GDM1 (cell line): ENCODE results near the gene LAMA2.

Experiments used
- DNase-seq: peaks from one replicate; lab custom pipeline; 2025; lab: John Stamatoyannopoulos, UW

LAMA2 gene

GRCh38 chr6:129360682-129360955 lies 477.7 kb downstream of the LAMA2 start:
- no peak for DNase-seq

- DNase-seq, result no peak
Measured at GRCh38 chr6:129364037-129364436, 481.1 kb downstream of the LAMA2 start.

GRCh38 chr6:129364767-129365166 lies 481.8 kb downstream of the LAMA2 start:
- no peak for DNase-seq

GRCh38 chr6:129368076-129368475 lies 485.1 kb downstream of the LAMA2 start:
- no peak for DNase-seq

GRCh38 chr6:129368970-129369369 lies 486.0 kb downstream of the LAMA2 start:
- no peak for DNase-seq

- no peak for DNase-seq
Measured at GRCh38 chr6:129369737-129370136, 486.8 kb downstream of the LAMA2 start.

GRCh38 chr6:129370268-129370916 lies 487.5 kb downstream of the LAMA2 start:
- DNase-seq, result no peak

GRCh38 chr6:129381885-129382284 lies 498.9 kb downstream of the LAMA2 start:
- no peak for DNase-seq

GRCh38 chr6:129382916-129383315 lies 500.0 kb downstream of the LAMA2 start:
- no peak for DNase-seq

- no peak for DNase-seq
Measured at GRCh38 chr6:129385117-129385516, 502.2 kb downstream of the LAMA2 start.

- DNase-seq, result no peak
Measured at GRCh38 chr6:129390900-129391299, 508.0 kb downstream of the LAMA2 start.

- no peak for DNase-seq
Measured at GRCh38 chr6:129393654-129394053, 510.7 kb downstream of the LAMA2 start.

GRCh38 chr6:129398764-129399163 lies 515.8 kb downstream of the LAMA2 start:
- DNase-seq, result no peak

GRCh38 chr6:129402244-129402643 lies 519.3 kb downstream of the LAMA2 start:
- DNase-seq, result no peak

GRCh38 chr6:129411092-129411491 lies 528.2 kb downstream of the LAMA2 start:
- no peak for DNase-seq

GRCh38 chr6:129416337-129416990 lies 533.5 kb downstream of the LAMA2 start:
- DNase-seq, result no peak

GRCh38 chr6:129417416-129418086 lies 534.6 kb downstream of the LAMA2 start:
- DNase-seq, result no peak

- DNase-seq, result no peak
Measured at GRCh38 chr6:129419324-129419723, 536.4 kb downstream of the LAMA2 start.

GRCh38 chr6:129426343-129426742 lies 543.4 kb downstream of the LAMA2 start:
- DNase-seq, result no peak

GRCh38 chr6:129429956-129430355 lies 547.0 kb downstream of the LAMA2 start:
- no peak for DNase-seq

- no peak for DNase-seq
Measured at GRCh38 chr6:129432738-129433137, 549.8 kb downstream of the LAMA2 start.

GRCh38 chr6:129434091-129434490 lies 551.2 kb downstream of the LAMA2 start:
- no peak for DNase-seq

- no peak for DNase-seq
Measured at GRCh38 chr6:129440691-129441090, 557.8 kb downstream of the LAMA2 start.

- DNase-seq, result no peak
Measured at GRCh38 chr6:129444683-129445082, 561.7 kb downstream of the LAMA2 start.
